ENCODE data around the gene PPFIBP2.

GRCh38 chr11:7696424-7696823 is 182.6 kb downstream of the PPFIBP2 start:
- no peak for TF ChIP-seq POLR2A (IDR thresholded peaks at IDR 0.05)
- TF ChIP-seq POLR2AphosphoS5 (IDR thresholded peaks at IDR 0.05) = no peak
